SK-N-SH treated with all-trans-retinoic acid at 6 μM for 48 hours (cell line): ENCODE results near the gene ALG12.

Experiments
- ARNTL ChIP-seq: fragments of 450-650 bp; formaldehyde crosslinking; IDR thresholded peaks from 2 replicates; pipeline ENCODE4 v1.5.0; 2020; ENCODE audit warnings: low read depth, mild to moderate bottlenecking, moderate library complexity, borderline replicate concordance
- CREB5 ChIP-seq: fragments of 250-450 bp; sonication (Bioruptor Pico); IDR thresholded peaks from 2 replicates; pipeline ENCODE4 v1.5.1; 2020; ENCODE audit warnings: low read depth, mild to moderate bottlenecking, moderate library complexity
- CSRNP3 ChIP-seq: fragments of 250-450 bp; sonication (Bioruptor Pico); IDR thresholded peaks from 2 replicates; pipeline ENCODE4 v1.5.1; 2021; ENCODE audit warnings: mild to moderate bottlenecking, moderate library complexity
- ISL1 ChIP-seq: fragments of 250-450 bp; sonication (Bioruptor Pico); IDR thresholded peaks from 2 replicates; pipeline ENCODE4 v2.1.2; 2022; ENCODE audit warnings: mild to moderate bottlenecking, moderate library complexity
- PATZ1 ChIP-seq: fragments of 250-450 bp; sonication (Bioruptor Pico); IDR thresholded peaks from 2 replicates; pipeline ENCODE4 v1.8.0; 2020; ENCODE audit warnings: mild to moderate bottlenecking, moderate library complexity, borderline replicate concordance
- POU6F1 ChIP-seq: fragments of 250-450 bp; sonication (Bioruptor Pico); IDR thresholded peaks from 2 replicates; pipeline ENCODE4 v1.8.0; 2021; ENCODE audit warnings: low read depth, mild to moderate bottlenecking, moderate library complexity, borderline replicate concordance
- PPARA ChIP-seq: fragments of 250-450 bp; sonication (Bioruptor Pico); IDR thresholded peaks from 2 replicates; pipeline ENCODE4 v1.5.0; 2020; ENCODE audit warnings: mild to moderate bottlenecking, borderline replicate concordance
- RARB ChIP-seq: fragments of 250-450 bp; sonication (Bioruptor Pico); IDR thresholded peaks from 2 replicates; pipeline ENCODE4 v1.8.0; 2021; ENCODE audit warnings: mild to moderate bottlenecking, moderate library complexity
- TCF4 ChIP-seq: fragments of 250-450 bp; sonication (Bioruptor Pico); IDR thresholded peaks from 2 replicates; pipeline ENCODE4 v1.8.0; 2021; ENCODE audit warnings: mild to moderate bottlenecking, moderate library complexity, borderline replicate concordance
- TSHZ2 ChIP-seq: fragments of 250-450 bp; sonication (Bioruptor Pico); IDR thresholded peaks from 2 replicates; pipeline ENCODE4 v1.5.0; 2020; ENCODE audit warnings: mild to moderate bottlenecking, moderate library complexity
- ZFP3 ChIP-seq: fragments of 250-450 bp; sonication (Bioruptor Pico); IDR thresholded peaks from 2 replicates; pipeline ENCODE4 v1.5.0; 2020; ENCODE audit warnings: mild to moderate bottlenecking, moderate library complexity

- TF ChIP-seq CSRNP3 (CRISPR knock-in tag): no peak
- TF ChIP-seq PATZ1: no peak
- no peak for TF ChIP-seq ARNTL (CRISPR knock-in tag)
- TF ChIP-seq CREB5: no peak
- no peak for TF ChIP-seq PPARA
- no peak for TF ChIP-seq ISL1
- no peak for TF ChIP-seq ZFP3 (CRISPR knock-in tag)
- no peak for TF ChIP-seq RARB (CRISPR knock-in tag)
- no peak for TF ChIP-seq TCF4 (CRISPR knock-in tag)
- no peak for TF ChIP-seq TSHZ2 (CRISPR knock-in tag)
- TF ChIP-seq POU6F1: no peak
Measured at GRCh38 chr22:49866134-49866533, 52.1 kb downstream of the ALG12 start.
